Activated CD4-positive, alpha-beta T cell treated with anti-CD3 and anti-CD28 coated beads for 48 hours (primary cell): ENCODE measurements around the gene MAN2C1.
"Not testable (repeated sequence)": the region's sequence is repeated elsewhere in the genome, so short reads cannot be mapped to it uniquely, and the experiment has no call there.

Experiments
- DNase-seq: peaks from one replicate; pipeline ENCODE4 v3.0.0-alpha.2; 2020

Gene MAN2C1

GRCh38 chr15:75360856-75361255, 7.6 kb downstream of the MAN2C1 start:
- DNase-seq, result no peak

- DNase-seq, result no peak
These were observed 8.0 kb downstream of the MAN2C1 start for GRCh38 chr15:75360391-75360790.

- no peak for DNase-seq
These were observed 8.7 kb downstream of the MAN2C1 start for GRCh38 chr15:75359537-75360250.

DNA sequence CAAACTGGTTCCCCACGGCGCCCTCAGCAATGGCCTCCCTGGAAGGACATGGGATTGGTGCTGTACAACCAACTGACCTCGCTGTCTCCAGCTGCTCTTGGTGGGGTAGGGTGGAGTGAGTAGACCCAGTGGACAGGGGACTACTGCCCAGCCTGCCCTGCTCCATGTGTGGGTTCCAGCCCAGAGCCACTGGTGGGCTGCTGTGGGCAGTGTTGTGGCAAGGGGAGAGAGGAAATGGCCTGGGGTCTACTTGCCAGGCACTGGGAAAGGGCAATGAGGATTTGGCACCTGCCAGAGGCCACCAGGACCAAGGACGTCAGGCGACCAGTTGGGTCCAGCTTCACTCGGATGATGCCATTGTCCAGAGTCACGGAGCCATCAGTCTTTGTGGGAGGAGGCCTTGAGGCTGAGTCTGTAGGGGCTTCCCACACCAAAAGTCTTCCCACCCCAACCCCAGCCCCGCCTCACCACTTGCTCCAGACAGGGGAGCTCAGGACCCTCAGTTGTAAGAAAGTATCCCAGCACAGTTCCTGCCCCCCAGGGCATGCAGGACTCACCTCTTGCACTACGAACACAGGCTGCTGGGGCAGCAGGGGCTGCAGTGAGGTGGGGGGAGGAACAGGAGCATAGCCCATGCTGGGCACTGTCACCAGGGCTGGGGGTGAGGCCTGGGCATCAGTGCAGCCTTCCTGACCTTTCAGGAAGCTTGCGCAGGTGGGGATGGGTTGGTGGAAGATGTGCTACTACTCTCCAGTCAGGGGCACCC, 9.5 kb downstream of the MAN2C1 start:
- no peak for DNase-seq

DNA sequence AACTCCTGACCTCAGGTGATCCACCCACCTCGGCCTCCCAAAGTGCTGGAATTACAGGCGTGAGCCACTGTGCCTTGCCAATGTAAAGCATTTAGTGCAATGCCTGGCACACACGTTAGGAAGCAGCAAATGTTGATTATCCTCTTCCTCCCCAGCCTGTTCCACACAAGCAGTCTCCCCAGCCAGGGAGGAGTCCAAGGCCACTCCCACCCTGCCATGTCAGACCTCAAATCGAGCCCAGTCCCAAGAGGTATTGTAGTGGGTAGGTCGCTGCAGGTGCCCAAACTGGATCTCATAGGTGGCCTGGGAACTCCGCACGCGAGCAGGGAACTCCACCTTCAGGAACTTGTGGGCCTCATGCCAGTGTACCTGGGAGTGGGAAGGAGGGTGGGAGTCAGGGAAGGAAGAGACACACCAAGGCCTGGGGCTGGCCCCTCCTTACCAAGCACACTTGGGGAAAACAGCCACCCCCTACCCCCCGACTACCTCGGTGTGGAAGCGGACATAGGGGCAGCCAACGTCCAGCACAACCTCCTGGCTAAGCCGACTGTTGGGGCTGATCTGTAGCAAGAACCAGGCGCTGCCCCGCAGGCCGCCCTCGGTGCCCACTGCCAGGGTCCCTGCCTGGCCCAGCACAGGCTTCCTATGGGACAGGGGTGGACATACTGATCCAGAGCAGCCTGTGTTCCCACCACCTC, 10.3 kb downstream of the MAN2C1 start:
- no peak for DNase-seq

DNA sequence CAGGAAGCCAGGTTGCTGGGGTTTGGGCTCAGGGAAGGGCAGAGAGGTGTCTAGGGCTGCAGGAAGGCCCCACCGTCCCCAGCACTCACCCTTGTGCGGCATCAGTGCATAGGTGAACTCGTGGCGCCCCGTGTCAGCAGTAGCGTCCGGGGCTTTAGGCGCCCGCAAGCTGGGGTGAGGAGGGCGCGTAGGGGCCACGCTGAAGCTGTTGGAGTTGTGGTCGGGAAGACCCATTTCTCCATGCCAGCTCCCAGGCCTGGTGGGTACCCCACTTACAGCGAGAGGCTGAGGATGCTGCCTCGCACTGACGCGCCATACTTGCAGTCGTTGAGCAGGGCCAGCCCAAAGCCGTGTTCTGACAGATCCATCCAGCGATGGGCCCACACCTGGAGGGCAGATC, 11.9 kb downstream of the MAN2C1 start:
- DNase-seq, result no peak

DNA sequence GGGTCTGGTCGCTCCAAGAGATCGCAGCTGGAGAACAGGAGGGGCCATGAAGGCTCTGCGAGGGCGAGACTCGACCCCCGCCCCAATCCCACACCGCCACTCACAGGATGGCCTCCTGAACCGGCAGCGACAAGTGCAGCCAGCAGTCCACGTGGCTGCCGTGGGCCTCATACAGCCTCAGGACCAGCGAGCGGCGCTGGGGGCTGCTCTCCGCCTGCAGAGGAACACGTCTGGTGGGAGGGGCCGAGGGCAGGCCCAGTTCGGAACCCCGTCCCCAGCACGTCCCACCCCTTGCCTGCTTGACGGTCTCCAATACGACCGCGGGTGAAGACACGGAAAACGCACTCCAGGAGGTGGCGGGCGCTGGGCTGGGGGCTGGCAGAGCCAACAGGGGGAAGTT, 12.4 kb downstream of the MAN2C1 start:
- DNase-seq, result no peak

GRCh38 chr15:75355369-75355768, 13.0 kb downstream of the MAN2C1 start:
- no peak for DNase-seq

GRCh38 chr15:75354454-75354853, 14.0 kb downstream of the MAN2C1 start:
- DNase-seq, result no peak

- no peak for DNase-seq
These were observed 14.8 kb downstream of the MAN2C1 start for GRCh38 chr15:75353604-75354003.

GRCh38 chr15:75352186-75353080, 16.0 kb downstream of the MAN2C1 start:
- DNase-seq, result no peak

- no peak for DNase-seq
These were observed 17.6 kb downstream of the MAN2C1 start for GRCh38 chr15:75350601-75351361.

- DNase-seq, result peak; percentile 79
These were observed 18.4 kb downstream of the MAN2C1 start for GRCh38 chr15:75349851-75350588.

GRCh38 chr15:75349351-75349669, 19.1 kb downstream of the MAN2C1 start:
- DNase-seq, result not testable (repeated sequence)

- DNase-seq, result no peak
These were observed 19.7 kb downstream of the MAN2C1 start for GRCh38 chr15:75348562-75349350.

GRCh38 chr15:75348034-75348561, 20.3 kb downstream of the MAN2C1 start:
- no peak for DNase-seq

DNA sequence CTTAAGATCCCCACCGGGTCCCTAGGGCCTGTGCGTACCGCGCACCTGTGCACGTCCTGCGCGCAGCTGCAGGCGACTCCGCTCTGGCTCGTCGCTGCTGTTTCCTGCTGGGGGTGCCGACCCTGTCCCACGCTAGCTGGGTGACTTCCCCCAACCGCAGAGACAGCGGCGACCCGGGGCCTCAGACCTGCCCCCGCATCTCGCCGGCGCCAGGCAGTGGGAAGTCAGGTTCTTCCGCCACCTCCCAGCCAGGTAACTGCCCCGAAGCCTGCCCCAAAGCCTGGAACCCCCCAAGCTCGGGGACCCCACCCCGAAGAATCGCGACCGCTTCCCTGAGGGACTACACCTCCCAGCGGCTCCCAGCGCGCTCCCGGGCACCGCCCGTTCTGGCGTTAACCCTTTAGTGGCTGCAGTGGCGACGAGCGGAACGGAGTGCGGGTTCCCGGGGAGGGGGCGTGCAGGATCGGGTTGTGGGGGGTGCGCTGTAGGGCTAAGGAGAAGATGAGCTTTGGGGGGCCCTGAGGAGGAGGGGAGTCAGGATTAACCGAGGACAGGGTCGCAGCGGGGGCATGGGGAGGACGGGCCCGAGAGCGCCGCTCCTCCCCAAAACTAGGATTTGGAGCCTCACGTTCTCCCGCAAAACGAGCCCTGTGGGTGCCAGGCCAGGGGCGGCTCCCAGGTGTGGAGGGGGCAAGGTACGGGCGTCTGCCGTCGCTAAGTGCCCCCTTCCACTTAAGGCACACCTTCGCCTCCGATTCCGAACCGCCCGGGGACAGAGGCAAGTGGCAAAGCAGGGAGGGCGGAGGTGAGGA, 21.0 kb downstream of the MAN2C1 start:
- peak; percentile 54 for DNase-seq

GRCh38 chr15:75346796-75347221, 21.6 kb downstream of the MAN2C1 start, which contains the start of gene NEIL1:
Gene NEIL1 (plus strand): TSS chr15:75347039. CDS start chr15:75348906, 1,867 bp downstream.
- DNase-seq, result no peak

GRCh38 chr15:75343953-75344352, 24.5 kb downstream of the MAN2C1 start:
- DNase-seq, result not testable (repeated sequence)
